Brain pericyte (primary cell): Measurements from ENCODE around the gene PTPRG.

Experiments
- DNase-seq: peaks from one replicate; pipeline ENCODE4 v3.0.0-alpha.2; 2012; ENCODE audit warnings: low read depth, low spot score

PTPRG gene

GRCh38 chr3:61562721-61563312 is 1.4 kb downstream of the PTPRG start:
- DNase-seq = no peak

- no peak for DNase-seq
These were observed 2.2 kb downstream of the PTPRG start for GRCh38 chr3:61563313-61564271.

DNA sequence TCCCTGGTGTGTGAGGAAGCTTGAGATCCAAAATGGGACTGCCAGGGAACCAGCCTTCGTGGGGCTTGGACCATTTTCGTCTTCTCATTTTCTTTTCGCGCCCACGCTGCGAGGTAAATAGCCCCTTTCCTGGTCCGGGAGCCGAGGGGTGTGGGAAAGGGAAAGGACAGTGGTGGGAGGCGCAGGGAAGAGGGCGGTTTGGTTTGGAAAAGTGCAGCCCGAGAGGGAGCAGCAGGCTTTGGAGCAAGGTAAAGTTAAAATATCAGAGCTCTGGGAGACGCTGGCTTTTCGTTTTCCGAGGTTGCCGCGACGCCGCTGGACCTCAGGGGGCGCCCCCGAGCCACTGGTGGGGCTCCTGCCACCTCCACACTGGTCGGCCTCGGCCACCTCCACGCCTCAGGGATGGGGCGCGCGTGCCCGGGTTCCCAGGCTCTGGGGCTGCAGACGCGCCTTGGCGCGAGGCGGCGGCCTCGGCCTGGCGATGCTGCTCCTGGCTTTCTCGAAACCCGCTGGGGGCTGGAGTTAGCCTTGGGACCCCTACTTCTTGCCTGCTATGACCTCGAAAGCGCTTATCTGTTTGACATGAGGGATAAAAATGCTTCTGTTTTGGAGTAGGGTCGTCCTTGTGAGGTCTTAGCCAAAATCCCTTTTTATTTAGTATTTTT is 3.2 kb downstream of the PTPRG start:
- DNase-seq = no peak

- no peak for DNase-seq
These were observed 4.2 kb downstream of the PTPRG start for GRCh38 chr3:61565569-61565968.

- no peak for DNase-seq
These were observed 6.8 kb downstream of the PTPRG start for GRCh38 chr3:61568127-61568526.

DNA sequence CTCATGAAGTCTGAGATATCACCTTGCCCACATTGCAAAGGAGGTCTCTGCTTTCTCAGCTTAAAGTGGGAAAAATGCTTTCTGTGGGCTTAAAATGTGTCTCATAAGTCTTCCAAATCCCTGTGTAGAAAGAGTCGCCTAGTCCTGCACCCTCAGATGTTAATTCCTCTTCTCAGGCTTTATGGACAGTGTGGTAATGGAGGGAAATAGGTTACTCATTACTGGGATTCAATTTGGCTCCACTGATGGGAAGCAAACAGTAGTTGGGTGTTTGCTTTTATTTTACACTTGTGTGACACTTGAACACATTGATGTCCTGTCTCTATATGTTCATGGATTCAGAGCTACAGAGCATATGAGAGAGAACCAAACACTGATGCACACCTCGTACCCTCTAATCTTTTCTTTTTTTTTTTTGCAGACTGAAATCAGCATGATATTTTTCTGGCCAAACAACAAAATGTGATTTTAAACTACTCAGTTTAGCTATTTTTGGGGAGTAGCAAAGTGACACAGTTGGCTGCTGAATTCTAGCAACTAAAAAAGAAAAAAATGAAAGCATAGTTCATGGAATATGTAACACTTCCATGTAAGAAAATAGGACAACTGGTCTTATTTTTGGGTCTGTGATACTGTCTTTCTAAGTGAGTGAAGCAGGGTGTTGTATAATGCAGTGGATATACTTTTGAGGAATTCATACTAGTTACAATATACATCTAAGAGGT is 8.6 kb downstream of the PTPRG start:
- no peak for DNase-seq

DNA sequence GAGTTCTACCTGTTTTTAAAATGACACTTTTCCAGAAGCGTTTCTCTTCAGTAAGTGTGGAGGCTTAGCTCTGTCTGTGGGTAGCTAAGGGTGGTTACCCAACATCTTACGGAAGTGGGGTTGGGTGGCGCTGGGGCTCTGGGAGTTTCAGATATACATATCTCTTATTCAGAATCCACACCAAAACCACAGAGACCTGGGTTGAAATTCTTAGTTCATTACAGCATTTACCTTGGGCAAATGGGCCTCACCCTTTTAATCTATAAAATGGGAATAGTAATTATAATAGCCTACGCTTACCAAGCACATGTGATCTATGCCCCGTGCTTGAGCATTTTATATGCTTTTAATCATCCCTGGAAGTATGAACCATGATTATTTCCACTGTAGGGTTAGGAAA is 9.4 kb downstream of the PTPRG start:
- DNase-seq = no peak

DNA sequence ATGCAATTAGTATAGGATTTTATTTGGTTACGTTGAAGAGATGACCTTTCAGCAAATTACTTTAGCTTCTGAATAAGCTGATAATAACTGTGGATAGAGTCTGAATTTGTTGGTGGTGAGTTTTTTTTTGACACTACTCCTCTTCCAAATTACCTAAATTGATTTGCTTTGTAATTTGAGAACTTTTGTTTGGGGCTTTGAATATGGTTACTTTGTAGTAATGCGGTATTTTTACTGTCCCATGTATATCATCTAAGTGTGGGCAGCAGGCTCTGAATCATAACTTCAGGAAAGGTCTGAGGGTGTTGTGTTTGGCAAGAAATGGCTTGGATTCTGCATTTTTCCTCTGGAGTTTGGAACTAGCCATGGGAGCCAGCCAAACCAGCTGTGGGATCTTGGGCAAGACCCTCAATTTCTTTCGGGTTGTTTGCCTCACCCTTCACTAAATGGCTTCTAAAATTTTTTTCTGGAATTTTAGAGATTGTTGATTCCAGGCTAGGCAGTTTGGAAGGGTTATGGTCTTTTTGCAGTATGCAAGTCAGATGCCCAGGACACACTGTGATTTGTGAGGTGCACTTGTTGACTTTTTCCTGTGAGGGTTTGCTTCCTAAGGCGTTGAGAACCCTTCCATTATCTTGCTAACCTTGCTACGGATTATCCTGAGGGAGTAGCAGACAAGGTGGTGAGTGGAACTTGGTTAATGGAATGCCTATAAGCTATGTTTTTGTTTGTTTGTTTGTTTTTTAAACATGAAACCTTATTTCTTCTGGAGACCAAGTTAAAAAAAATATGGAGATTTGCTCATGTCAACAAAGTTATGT is 10.4 kb downstream of the PTPRG start:
- DNase-seq = no peak

- DNase-seq = no peak
These were observed 11.5 kb downstream of the PTPRG start for GRCh38 chr3:61572879-61573278.

DNA sequence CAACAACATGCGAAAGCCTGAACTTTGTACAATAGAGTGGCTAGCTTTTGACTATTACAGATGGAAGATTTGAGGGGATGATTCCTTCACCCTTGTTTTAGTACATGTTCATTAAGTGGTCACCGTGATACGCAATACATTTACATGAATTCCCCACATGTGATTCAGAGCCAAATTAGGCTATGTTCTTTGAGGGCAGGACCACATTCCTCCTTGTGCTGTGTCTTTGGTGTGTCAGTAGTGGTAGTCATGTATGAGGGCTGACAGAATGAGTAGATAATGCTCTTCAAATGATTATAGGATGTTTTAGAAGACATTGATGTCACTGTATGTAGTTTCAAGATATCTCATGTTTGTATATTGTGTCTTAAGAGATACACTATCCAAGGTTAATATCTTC is 12.1 kb downstream of the PTPRG start:
- no peak for DNase-seq

DNA sequence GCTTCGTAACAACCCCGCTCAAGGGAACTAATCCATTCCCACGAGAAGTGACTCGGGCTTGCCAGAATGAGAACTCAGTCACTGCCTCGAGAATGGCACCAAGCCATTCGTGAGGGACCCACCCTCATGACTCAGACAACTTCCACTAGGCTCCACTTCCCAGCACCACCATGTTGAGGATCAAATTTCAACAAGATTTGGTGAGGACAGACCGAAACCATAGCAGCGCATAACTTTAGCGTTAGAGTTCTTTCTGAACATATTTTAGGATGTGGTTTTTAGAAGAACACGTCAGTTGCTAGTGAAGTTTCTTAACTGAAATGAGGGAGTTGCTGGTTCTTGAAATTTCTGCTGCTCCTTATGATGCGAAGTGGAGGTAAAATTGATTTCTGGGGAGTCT is 13.5 kb downstream of the PTPRG start:
- peak; percentile 67 for DNase-seq

GRCh38 chr3:61575893-61576292 is 14.5 kb downstream of the PTPRG start:
- DNase-seq = no peak

DNA sequence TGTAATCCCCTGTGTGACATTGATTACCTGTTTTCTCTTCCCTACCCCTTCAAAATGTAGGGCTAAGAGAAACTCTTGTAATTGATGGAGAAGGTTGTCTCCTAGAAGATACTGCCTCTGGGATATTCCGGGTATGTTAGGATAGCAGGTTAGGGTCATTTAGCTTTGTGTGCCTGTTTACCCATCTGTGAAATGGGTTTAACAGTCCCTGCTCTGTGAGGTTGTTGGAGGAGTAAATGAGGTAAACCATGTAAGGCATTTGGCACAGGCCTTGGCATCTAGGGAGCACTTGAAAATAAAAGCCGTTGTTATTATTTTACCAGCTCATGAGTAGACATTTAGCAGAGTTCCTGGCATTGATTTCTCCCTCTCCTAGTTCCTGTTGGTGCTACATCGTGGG is 16.4 kb downstream of the PTPRG start:
- DNase-seq = no peak

DNA sequence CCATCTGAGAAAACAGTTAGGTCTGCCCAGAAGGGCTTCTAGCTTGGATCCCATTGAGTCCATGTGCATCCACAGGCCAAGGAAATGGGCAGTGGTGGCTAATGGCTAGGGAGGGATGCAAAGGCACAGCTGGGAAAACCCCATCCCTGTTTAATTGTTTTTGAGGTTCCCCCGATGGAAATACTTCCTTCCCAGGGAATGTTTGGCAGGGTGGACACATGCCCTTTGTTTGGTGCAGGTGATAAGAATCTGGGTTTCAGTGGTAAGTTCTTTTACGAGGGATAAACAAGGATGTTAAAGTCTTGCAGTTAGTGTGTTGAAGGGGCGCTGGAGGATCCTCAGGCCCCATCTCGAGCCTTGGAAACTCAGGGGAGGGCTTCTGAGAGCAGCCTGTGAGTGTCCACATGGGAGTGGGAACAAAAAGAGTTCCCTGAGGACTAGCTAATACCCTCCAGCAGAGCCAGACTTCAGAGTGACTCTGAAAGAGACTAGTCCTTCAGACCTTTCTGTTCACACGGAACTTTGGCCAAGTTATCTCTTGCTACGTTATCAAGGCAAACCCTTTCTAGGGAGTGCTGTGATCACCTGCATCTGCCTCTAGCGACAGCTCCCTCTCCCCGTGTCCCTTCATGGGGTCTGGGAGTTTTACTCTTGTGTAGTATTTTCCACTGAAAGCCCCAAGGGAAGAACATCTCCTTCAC is 17.4 kb downstream of the PTPRG start:
- no peak for DNase-seq

GRCh38 chr3:61579685-61580084 is 18.3 kb downstream of the PTPRG start:
- no peak for DNase-seq

- DNase-seq = no peak
These were observed 19.7 kb downstream of the PTPRG start for GRCh38 chr3:61580982-61581643.

- no peak for DNase-seq
These were observed 20.9 kb downstream of the PTPRG start for GRCh38 chr3:61582287-61582686.

DNA sequence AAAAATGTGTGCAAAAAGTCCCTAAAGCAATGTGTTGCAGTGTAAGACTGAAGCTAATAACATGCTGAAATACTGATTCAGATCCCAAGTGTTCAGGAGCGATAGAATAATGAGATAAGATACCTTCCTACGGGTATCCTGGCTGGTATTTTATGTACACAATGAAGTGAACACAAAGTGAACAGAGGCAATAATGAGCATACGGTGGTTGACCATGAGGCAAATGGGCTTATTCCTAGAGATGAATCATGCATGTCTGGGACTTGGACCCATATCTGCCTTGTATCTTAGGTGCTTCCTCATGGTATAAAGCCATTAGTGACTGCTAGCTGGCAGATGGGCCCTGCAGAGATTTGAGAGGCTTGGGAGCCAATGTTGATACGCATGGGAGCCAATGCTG is 21.5 kb downstream of the PTPRG start:
- no peak for DNase-seq

- DNase-seq = no peak
These were observed 22.8 kb downstream of the PTPRG start for GRCh38 chr3:61583890-61584875.
